Activated T-cell treated with anti-CD3 and anti-CD28 coated beads for 4 hours (primary cell): ENCODE data around the gene SLC25A43.
"Not testable (repeated sequence)": the region's sequence is repeated elsewhere in the genome, so short reads cannot be mapped to it uniquely, and the experiment has no call there.

ENCODE experiments used
- DNase-seq: peaks from one replicate; pipeline ENCODE4 v3.0.0-alpha.2; 2020

The SLC25A43 gene

DNA sequence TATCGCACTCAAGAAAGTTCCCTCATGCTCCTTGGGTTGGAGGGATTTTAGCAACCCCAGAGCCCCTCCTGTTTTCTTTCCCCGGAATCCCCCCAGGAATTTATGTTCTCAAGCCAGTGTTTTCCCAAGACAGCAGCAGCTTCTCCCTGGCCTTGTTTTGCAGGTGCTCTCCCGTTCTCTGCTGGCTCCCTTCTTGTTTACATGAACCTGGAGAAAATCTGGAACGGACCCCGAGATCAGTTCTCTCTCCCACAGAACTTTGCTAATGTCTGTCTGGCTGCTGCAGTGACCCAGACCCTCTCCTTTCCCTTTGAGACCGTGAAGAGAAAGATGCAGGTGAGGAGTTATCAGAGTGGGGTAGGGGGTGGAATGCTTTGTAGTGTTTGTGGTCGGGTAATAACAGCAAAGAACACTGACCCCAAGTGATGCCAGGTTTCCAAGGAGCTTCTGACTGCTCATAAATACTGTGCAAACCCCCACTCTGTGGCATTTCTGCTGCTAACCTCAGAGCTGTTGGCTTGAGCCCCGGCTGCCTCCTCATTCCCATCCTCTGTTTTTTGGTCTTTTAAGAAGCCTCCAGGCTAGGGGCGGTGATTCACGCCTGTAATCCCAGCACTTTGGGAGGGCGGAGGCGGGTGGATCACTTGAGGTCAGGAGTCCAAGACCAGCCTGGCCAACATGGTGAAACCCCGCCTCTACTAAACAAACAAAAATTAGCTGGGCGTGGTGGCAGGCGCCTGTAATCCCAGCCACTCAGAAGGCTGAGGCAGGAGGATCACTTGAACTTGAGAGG, 11.1 kb downstream of the SLC25A43 start:
- no peak for DNase-seq

GRCh38 chrX:119410854-119411253, 11.7 kb downstream of the SLC25A43 start:
- no peak for DNase-seq

DNA sequence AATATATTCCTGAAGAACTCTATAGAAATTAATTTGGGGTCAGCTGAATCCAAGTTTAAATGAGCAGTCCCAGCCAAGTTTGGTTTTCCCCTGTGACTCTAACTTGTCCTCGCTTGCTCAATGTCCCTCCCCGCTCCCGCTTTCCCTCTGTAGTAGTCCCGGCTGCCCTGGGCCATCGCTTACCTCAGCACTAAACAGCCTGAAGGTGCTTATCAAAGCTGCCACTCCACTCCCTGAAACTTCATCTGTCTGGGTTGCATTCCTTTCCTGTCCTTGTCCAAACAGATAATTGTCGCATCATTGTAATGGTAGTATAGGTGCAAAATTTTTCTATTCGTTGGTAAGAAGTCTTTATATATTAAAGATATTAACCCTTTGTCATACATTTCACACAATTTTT, 12.8 kb downstream of the SLC25A43 start:
- no peak for DNase-seq

DNA sequence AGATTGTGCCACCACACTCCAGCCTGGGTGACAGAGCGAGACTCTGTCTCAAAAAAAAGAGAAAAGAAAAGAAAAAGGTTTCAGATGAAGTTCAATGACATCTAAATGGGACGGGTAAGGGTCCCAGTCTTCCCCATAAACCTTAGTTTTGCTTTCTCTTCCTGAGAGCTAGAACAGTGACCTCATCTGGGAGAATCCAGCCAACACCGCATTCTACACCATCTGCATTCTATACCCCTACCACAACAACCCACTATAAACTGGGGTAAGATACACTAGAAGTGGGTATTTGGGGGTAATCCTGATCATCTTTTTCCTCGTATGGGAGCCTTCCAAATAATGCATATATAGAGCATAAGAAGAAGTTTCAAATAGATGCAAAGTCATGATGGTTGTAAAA, 18.2 kb downstream of the SLC25A43 start:
- no peak for DNase-seq

DNA sequence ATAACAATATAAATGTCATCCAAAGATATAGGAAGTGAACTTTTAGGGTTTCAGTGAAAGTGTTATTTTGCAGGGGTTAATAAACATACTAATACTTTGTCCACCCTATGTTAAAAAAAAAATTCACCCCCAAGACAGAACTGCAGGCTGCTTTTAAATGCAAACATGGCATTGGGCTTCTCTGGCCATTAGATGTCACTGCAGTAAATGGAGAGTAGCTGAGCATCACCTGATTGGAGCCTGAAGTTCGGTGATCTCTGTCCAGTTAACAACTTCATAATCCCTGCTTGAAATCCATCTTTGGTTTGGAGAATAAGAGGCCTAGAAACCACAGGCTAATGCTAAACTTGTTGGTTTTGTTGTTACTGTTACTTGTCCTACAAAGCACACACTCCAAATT, 18.7 kb downstream of the SLC25A43 start:
- no peak for DNase-seq

- DNase-seq, result no peak
Measured at GRCh38 chrX:119419146-119419545, 20.0 kb downstream of the SLC25A43 start.

- DNase-seq, result no peak
Measured at GRCh38 chrX:119419898-119420297, 20.8 kb downstream of the SLC25A43 start.

DNA sequence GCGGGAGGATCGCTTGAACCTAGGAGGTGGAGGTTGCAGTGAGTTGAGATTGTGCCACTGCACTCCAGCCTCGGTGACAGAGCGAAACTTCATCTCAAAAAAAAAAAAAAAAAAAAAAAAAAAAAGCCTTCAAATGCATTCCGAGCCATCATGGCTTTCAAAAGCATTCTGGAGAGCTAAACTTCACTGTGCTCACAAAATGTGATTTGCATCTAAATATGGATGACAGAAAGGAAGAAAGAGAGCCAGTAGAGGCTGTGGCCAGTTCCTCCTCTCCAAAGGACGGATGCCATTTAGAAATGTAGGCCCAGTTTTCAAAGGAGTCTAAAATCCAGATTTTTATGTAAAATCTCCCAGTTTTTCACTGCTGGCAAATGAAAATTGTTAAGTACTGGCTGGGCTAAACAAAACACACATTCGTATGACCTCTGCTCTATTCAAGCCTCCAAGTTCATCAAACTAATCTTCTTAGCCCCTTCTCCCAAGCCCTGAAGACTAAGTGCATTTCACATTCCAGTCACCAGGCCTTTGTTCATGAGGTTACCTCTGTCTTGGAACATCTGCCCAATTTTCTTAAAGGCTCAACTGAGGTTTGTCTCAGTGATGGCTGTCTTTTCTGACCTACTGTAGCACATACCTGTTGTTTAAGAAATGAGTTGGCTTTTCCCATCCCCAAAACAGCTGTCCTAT, 22.0 kb downstream of the SLC25A43 start:
- DNase-seq, result no peak

- no peak for DNase-seq
Measured at GRCh38 chrX:119423631-119424030, 24.5 kb downstream of the SLC25A43 start.

DNA sequence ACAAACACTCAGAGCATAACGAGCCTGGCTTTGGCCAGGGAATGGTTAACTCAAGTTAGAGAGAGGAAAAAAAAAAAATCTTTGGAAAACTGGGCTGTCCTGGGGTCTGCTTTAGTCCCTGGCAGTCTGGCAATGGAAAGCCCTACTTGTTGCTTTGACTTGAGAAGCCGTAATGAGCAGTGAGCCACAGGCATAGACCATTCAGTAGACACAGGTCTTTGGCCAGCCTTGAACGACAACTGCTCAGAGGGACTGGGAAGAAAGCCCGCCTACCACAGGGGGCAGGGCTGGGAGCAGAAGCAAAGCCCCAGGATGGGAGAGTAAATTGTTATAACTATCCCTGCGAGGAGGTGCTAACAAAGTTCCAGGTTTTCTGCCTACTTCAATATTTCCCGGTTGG, 25.9 kb downstream of the SLC25A43 start:
- DNase-seq, result no peak

DNA sequence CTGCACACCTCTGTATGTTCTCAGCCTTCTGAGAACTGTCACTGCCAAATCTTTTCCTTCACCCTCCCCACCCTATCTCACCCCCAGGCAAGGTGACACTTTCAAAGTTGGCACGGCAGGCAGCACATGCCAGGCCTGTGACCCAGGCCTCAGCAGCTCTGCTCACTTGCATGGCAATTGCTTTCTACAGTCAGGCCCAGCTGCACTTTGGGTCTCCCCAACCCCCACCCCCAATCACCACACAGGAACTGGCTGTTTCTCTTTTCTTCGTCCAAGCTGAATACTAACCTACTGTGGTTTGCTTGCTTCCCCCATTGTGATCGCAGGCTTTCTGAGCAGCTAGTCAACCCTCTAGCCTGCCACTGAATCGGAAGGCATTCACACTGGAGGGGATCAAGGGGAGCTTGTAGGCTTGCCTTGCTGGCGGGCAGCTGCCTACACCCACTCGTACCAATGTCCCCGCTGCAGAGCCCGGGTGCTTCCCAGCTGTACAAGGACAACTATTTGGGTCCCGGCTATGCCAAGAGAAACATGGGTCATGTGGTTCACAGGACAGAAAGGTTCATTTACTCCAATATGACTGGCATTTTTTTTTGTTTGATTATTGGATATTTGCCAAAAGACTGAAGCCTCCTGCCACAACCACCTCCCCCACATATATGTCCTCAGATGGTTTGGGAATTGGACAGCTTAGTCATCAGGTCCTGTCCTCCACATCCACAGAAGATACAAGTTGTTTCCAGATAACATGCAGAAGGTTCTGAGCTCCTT, 28.1 kb downstream of the SLC25A43 start:
- no peak for DNase-seq

DNA sequence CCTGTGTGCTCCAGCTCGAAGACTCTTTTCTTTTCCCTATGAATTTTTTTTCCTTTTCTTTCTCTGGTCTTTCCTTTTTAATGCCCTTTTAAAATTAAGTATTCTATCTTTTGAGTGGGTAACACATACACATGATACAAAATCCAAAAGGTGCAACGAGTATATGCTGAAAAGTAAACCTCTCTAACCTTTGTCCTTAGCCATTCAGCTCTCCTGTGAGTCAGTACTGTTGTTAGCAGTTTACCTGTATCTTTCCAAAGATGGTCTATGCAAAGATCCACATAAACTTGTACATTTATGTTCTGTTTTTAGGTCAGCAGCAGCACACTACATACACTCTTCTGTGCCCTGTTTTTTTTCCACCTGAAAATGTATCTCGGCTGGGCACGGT, 28.7 kb downstream of the SLC25A43 start:
- no peak for DNase-seq

GRCh38 chrX:119429471-119429870, 30.3 kb downstream of the SLC25A43 start:
- no peak for DNase-seq

DNA sequence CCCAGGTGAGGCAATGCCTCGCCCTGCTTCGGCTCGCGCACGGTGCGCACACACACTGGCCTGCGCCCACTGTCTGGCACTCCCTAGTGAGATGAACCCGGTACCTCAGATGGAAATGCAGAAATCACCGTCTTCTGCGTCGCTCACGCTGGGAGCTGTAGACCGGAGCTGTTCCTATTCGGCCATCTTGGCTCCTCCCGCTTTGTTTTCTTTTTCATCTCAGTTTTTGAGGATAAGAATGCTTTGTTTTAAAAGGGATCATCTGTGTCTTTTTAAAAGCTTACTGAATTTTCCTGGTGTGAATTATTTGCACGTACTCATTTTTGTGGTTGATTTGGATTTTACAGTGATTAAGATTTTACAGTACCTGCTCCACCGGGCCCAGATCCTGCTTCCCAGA, 42.2 kb downstream of the SLC25A43 start:
- not testable (repeated sequence) for DNase-seq

DNA sequence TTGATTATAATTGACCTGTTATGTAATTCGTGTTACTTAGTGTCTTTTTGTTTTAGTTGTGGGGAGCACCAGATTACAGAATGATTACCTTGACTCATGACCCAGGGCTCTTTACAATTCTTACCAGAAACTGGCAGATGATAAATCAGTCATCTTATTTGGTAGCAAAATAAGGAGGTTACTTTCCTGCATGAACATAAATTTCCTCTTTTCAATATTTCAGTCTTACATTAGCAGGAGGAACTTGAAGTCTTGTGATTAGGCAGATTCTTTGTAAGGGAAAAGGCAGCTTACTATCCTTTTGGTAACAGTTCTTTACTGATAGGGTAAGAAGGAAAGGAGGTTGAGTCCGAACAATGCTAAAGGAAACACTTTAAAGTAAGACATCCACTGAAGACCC, 43.1 kb downstream of the SLC25A43 start:
- no peak for DNase-seq

GRCh38 chrX:119453202-119453601, 54.1 kb downstream of the SLC25A43 start:
- DNase-seq, result no peak

- no peak for DNase-seq
Measured at GRCh38 chrX:119455264-119455663, 56.1 kb downstream of the SLC25A43 start.

DNA sequence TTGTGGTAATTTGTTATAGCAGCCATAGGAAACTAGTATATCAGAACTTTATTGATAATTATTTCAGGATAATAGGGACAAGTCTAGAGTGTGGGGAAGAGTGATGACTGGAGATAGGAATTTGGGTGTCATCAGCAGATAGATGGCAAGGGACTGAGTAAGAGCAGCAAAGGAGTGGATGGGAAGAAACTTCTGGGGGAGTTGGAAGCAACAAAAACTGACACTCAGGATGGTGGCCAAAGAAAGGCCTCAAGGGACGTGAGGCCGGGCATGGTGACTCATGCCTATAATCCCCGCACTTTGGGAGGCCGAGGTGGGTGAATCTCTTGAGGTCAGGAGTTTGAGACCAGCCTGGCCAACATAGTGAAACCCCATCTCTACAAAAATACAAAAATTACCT, 60.0 kb downstream of the SLC25A43 start:
- DNase-seq, result no peak

DNA sequence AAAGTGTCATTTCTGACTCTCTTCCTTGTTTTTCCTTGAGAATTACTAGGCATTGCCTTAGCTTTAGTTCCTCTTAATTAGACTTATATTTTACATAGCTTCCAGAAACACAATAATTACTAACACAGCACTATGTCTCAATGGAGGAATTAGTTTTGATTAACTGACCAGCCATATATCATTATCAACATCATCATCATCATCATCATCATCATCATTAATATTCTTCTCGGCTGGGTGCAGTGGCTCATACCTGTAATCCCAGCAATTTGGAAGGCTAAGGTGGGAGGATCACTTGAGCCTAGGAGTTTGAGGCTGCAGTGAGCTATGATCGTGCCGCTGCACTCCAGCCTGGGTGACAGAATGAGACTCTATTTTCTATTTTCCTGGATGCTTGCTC, 66.4 kb downstream of the SLC25A43 start:
- no peak for DNase-seq

GRCh38 chrX:119466970-119467369, 67.8 kb downstream of the SLC25A43 start:
- DNase-seq, result no peak

GRCh38 chrX:119467433-119467832, 68.3 kb downstream of the SLC25A43 start:
- DNase-seq, result no peak

DNA sequence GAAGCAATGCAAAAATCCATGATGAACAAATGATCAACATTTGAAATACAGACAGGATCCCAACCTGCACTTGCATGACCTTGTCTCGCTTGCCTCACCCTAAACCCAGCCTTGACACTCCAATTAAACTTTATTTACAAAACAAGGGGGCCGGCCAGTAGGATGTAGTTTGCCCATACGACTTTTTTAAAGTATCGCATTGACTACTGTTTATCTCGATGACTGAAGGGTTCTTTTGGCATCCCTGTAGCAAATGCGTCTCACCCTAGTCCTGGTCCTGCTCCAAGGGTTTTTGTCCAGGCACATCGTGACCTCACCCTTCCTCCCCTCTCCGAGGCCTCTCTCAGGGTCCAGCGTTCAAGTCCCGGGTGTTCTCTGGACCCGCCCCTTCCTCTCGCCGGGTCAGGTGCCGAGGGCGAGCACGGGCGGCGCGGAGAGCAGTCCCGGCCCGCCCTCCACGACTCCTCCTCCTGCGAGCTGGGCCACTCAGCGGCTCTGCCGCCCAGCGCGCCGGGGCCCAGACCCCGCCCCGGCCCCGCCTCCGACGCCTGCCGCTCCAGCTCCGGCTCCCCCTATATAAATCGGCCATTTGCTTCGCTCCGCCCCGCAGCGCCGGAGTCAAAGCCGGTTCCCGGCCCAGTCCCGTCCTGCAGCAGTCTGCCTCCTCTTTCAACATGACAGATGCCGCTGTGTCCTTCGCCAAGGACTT, 68.9 kb downstream of the SLC25A43 start, which contains the start of gene SLC25A5:
Gene SLC25A5 (plus strand): TSS at position 603 of the 709 bp plus-strand sequence. CDS start 72 bp downstream, at position 675.
- DNase-seq, result peak; percentile 65
